Measurements from ENCODE around the gene PTPRD. TPM values are rescaled to one million over a fixed set of nuclear protein-coding genes. Genes with fewer than 3 reads are reported as not detected.

The PTPRD gene
- total RNA-seq, 1 experiment from 2014 or later: not detected

DNA sequence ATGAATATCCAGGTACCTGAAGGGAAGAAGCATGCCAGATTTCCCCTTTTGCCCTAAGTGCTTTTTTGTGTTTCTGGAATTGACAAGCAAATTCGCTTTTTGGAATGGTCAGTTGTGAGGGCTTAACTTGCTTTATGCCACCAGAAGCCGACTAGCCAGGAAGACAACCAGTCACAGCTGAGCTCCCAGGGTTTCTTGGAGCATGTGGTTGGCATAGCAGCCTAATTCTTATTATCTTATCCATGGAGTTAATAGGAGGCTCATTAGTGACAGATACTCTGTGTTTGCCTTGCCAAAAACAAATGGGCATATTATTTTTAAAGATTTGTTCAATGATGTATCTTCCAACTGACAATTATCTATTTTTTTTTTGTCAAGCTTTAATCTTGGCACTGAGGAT, 500.7 kb downstream of the PTPRD start:
- intact Hi-C loops (cut with micrococcal nuclease; ENCODE audit: unreplicated experiment) (no loop called here), in situ Hi-C loops (cut with HindIII; ENCODE audit: low pct_unique_long_range_greater_than_20kb, low sequenced_read_pairs) (no loop called here)
- ATAC-seq: no peak
- POLR2A ChIA-PET: interaction anchor here (0.6 kb wide), 1 partner anchor 781 kb away, joined by 4 read pairs; no protein-coding TSS in a partner anchor
- no peak for DNase-seq (ENCODE audit: low read depth, low spot score)
- CTCF ChIA-PET: no interaction called here
- Histone ChIP-seq H3K27me3 (ENCODE audit: control insufficient read depth, insufficient read depth, low read length) (no peaks in the 10 kb centered on the region), H3K4me3 (ENCODE audit: low read depth in 2 of 2, low read length in 2 of 2) (no peak overlapping the region), H3K27ac (ENCODE audit: low read length) (no peak overlapping the region), H3K4me1 (ENCODE audit: control insufficient read depth, insufficient read depth, low read length) (no peaks in the 10 kb centered on the region), H3K9me3 (ENCODE audit: control insufficient read depth, insufficient read depth, low read depth, low read length) (no peaks in the 10 kb centered on the region), H3K36me3 (ENCODE audit: control insufficient read depth, insufficient read depth, low read length) (no peaks in the 10 kb centered on the region)
- TF ChIP-seq, protein P1, sequence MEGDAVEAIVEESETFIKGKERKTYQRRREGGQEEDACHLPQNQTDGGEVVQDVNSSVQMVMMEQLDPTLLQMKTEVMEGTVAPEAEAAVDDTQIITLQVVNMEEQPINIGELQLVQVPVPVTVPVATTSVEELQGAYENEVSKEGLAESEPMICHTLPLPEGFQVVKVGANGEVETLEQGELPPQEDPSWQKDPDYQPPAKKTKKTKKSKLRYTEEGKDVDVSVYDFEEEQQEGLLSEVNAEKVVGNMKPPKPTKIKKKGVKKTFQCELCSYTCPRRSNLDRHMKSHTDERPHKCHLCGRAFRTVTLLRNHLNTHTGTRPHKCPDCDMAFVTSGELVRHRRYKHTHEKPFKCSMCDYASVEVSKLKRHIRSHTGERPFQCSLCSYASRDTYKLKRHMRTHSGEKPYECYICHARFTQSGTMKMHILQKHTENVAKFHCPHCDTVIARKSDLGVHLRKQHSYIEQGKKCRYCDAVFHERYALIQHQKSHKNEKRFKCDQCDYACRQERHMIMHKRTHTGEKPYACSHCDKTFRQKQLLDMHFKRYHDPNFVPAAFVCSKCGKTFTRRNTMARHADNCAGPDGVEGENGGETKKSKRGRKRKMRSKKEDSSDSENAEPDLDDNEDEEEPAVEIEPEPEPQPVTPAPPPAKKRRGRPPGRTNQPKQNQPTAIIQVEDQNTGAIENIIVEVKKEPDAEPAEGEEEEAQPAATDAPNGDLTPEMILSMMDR (IDR thresholded peaks at IDR 0.05): no peak
- TF ChIP-seq SIN3A (IDR thresholded peaks at IDR 0.05; ENCODE audit: borderline replicate concordance, insufficient read depth, low read depth, low read length) (no peak), POLR2AphosphoS5 (IDR thresholded peaks at IDR 0.05; ENCODE audit: low read depth, low read length) (no peak), TCF7L2 (IDR thresholded peaks at IDR 0.05; ENCODE audit: low read depth, low read length) (no peak)
- TF ChIP-seq, protein P2, sequence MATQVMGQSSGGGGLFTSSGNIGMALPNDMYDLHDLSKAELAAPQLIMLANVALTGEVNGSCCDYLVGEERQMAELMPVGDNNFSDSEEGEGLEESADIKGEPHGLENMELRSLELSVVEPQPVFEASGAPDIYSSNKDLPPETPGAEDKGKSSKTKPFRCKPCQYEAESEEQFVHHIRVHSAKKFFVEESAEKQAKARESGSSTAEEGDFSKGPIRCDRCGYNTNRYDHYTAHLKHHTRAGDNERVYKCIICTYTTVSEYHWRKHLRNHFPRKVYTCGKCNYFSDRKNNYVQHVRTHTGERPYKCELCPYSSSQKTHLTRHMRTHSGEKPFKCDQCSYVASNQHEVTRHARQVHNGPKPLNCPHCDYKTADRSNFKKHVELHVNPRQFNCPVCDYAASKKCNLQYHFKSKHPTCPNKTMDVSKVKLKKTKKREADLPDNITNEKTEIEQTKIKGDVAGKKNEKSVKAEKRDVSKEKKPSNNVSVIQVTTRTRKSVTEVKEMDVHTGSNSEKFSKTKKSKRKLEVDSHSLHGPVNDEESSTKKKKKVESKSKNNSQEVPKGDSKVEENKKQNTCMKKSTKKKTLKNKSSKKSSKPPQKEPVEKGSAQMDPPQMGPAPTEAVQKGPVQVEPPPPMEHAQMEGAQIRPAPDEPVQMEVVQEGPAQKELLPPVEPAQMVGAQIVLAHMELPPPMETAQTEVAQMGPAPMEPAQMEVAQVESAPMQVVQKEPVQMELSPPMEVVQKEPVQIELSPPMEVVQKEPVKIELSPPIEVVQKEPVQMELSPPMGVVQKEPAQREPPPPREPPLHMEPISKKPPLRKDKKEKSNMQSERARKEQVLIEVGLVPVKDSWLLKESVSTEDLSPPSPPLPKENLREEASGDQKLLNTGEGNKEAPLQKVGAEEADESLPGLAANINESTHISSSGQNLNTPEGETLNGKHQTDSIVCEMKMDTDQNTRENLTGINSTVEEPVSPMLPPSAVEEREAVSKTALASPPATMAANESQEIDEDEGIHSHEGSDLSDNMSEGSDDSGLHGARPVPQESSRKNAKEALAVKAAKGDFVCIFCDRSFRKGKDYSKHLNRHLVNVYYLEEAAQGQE (IDR thresholded peaks at IDR 0.05; ENCODE audit: insufficient read depth in 1 of 2, low read depth in 2 of 2, low read length in 1 of 2): no peak
- no TSS peak for BruUV-seq (replicated peaks)

DNA sequence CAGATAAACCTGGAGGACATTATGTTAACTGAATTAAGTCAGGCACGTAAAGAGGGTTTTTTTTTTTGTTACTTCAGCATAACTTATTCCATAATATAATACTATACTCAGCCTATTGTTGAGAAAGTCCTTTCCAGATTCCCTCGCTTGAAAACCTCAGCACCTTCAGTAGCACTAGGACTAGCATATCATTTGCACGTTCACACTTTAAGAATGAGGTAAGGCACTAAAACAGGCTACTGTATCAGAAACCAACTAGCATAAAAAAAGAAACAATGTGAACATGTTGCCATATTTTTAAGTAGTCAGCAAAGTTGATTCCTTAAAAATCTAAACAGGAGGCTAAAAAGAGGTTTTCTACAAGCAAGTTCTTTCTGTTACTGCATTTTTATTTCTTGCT, 504.0 kb downstream of the PTPRD start:
- no peaks in the 10 kb centered on the region for H3K27me3 ChIP-seq (ENCODE audit: control insufficient read depth, insufficient read depth, low read length)
- in situ Hi-C loops (cut with HindIII; ENCODE audit: low pct_unique_long_range_greater_than_20kb, low sequenced_read_pairs): no loop called here
- ChIA-PET CTCF (no interaction called here), POLR2A (interaction anchor here (0.6 kb wide), 1 partner anchor 42 kb away, joined by 5 read pairs; no protein-coding TSS in a partner anchor)
- no TSS peak for BruUV-seq (replicated peaks)
- no peak for ATAC-seq
- no peaks in the 10 kb centered on the region for H3K9me3 ChIP-seq (ENCODE audit: control insufficient read depth, insufficient read depth, low read depth, low read length)
- H3K4me3 ChIP-seq (ENCODE audit: low read depth in 2 of 2, low read length in 2 of 2): no peak overlapping the region
- no peaks in the 10 kb centered on the region for H3K36me3 ChIP-seq (ENCODE audit: control insufficient read depth, insufficient read depth, low read length)
- TF ChIP-seq POLR2AphosphoS5 (IDR thresholded peaks at IDR 0.05; ENCODE audit: low read depth, low read length): no peak
- intact Hi-C loops (cut with micrococcal nuclease; ENCODE audit: unreplicated experiment): no loop called here
- DNase-seq (ENCODE audit: low read depth, low spot score): no peak
- H3K27ac ChIP-seq (ENCODE audit: low read length): no peak overlapping the region
- no peaks in the 10 kb centered on the region for H3K4me1 ChIP-seq (ENCODE audit: control insufficient read depth, insufficient read depth, low read length)

DNA sequence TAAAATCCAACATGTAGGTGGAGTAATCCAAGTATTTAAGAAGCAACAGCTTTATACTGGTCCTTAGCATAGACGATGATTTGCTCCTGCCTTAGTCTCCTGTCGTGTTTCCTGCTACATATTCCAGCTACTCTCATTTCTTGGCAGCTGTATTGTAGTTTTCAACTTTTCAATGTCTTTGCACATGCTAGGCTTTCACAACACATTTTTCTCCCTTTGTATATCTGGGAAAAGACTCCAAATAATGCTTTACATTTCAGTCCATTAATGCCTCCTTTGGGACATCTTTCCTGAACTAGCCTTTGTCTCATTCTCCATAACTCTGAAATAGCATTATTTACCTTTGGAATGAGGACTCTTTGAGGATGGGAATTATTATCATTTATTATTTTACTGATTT, 508.0 kb downstream of the PTPRD start:
- Histone ChIP-seq H3K4me3 (ENCODE audit: low read depth in 2 of 2, low read length in 2 of 2) (no peak overlapping the region), H3K9me3 (ENCODE audit: control insufficient read depth, insufficient read depth, low read depth, low read length) (no peaks in the 10 kb centered on the region), H3K4me1 (ENCODE audit: control insufficient read depth, insufficient read depth, low read length) (no peaks in the 10 kb centered on the region), H3K36me3 (ENCODE audit: control insufficient read depth, insufficient read depth, low read length) (no peaks in the 10 kb centered on the region), H3K27me3 (ENCODE audit: control insufficient read depth, insufficient read depth, low read length) (no peaks in the 10 kb centered on the region), H3K27ac (ENCODE audit: low read length) (no peak overlapping the region)
- TF ChIP-seq, protein P2 (IDR thresholded peaks at IDR 0.05; ENCODE audit: insufficient read depth in 1 of 2, low read depth in 2 of 2, low read length in 1 of 2): no peak
- no peak for TF ChIP-seq TCF7L2 (IDR thresholded peaks at IDR 0.05; ENCODE audit: low read depth, low read length)
- no peak for TF ChIP-seq POLR2AphosphoS5 (IDR thresholded peaks at IDR 0.05; ENCODE audit: low read depth, low read length)
- TF ChIP-seq, protein P1 (IDR thresholded peaks at IDR 0.05): no peak
- BruUV-seq (replicated peaks): no TSS peak
- intact Hi-C loops (cut with micrococcal nuclease; ENCODE audit: unreplicated experiment): no loop called here
- CTCF ChIA-PET: no interaction called here
- ATAC-seq (no peak), DNase-seq (ENCODE audit: low read depth, low spot score) (no peak)
- POLR2A ChIA-PET: no interaction called here
- in situ Hi-C loops (cut with HindIII; ENCODE audit: low pct_unique_long_range_greater_than_20kb, low sequenced_read_pairs): no loop called here
